Activated CD4-positive, alpha-beta T cell treated with anti-CD3 and anti-CD28 coated beads, Interleukin-2, amount 10 ng/mL, durations not matched to agents 24 days and 14 days (primary cell): ENCODE data around the gene ABCA4. TPM values are rescaled to one million over a fixed set of nuclear protein-coding genes. Genes with fewer than 3 reads are reported as not detected.
A peak's percentile ranks its signal among the peaks of the same experiment; 100 is the strongest.

ENCODE experiments used
- DNase-seq: peaks from one replicate; pipeline ENCODE4 v3.0.0; 2022
- H3K27ac Mint-ChIP-seq: one replicate; pipeline ENCODE4 v1.8.0; 2022; ENCODE audit warnings: mild to moderate bottlenecking, mixed read lengths
- H3K27me3 Mint-ChIP-seq: one replicate; pipeline ENCODE4 v1.8.0; 2022; ENCODE audit warnings: mixed read lengths
- H3K36me3 Mint-ChIP-seq: one replicate; pipeline ENCODE4 v1.8.0; 2022; ENCODE audit warnings: low read depth, mild to moderate bottlenecking, mixed read lengths
- H3K4me1 Mint-ChIP-seq: one replicate; pipeline ENCODE4 v1.8.0; 2021; ENCODE audit warnings: mixed read lengths
- H3K4me3 Mint-ChIP-seq: one replicate; pipeline ENCODE4 v1.8.0; 2022; ENCODE audit warnings: mild to moderate bottlenecking, moderate library complexity, mixed read lengths
- H3K9me3 Mint-ChIP-seq: one replicate; pipeline ENCODE4 v1.8.0; 2021; ENCODE audit warnings: mixed read lengths
- intact Hi-C: fragments of 100-400 bp; cut with micrococcal nuclease; formaldehyde crosslinking; loops from one replicate; pipeline ENCODE4 v1.15.1; 2023
- total RNA-seq: library from RNA; stranded (reverse); gene quantifications from 2 replicates; pipeline ENCODE4 v1.2.3, GENCODE V29; 2022

Gene ABCA4
- total RNA-seq, 1 donor from 2014 or later, result 0.12 TPM

DNA sequence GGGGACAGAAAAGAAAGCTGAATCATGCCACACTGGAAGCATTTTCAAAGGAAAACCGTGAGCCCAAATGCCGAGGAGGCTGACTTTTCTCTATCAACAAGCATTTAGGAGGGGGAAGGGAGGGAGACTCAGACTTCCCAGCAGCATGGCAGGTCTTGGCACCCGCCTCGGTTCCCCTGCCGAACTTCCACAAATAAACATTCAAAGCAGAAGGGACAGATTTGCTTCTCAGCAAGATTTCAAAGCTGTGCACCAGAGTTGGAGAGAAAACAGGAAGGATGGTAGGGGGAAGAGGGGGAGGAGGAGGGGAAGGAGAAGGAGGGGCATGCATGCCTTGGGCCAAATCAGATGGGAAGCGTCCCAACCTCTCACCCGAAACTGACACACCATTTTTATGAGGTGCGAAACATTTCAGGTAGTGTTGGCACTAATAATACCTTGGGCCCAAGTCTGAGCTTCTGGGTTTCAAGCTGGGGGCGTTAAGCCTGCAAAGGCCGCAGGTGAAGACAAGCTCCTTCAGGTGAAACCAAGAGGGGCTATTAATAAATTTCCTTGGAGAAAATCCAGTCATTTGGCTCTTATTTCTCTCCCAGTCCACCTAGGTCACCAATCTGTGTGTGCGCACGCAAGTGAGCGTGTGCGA, 26.4 kb downstream of the ABCA4 start:
- DNase-seq, result no peak
- Mint-ChIP-seq H3K4me1 (peaks cover 21% of the 10 kb centered on the region), H3K27me3 (peaks cover 2% of the 10 kb centered on the region), H3K27ac (no peak overlapping the region), H3K9me3 (no peaks in the 10 kb centered on the region), H3K36me3 (no peaks in the 10 kb centered on the region), H3K4me3 (no peak overlapping the region)
- intact Hi-C loops, result no loop called here

DNA sequence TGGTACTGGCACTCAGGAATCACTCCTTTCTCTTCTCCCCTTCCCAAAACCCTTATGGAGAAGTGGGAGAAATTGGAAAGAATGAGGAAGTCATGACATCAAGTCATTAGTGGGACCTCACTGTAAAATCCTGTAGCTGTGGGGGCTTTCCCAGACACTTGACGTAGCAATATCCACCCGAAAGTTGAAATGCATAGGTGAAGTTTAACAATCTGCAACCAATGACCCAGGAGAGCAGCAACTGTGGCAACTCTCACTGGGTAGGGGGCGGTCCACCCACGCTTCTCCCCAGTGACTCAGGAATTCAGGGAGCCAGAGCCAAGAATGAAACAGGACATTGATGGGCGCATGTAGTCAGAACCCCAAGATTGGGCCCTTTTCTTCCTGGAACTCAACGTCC, 27.0 kb downstream of the ABCA4 start:
- no peak for DNase-seq
- Mint-ChIP-seq H3K36me3 (no peaks in the 10 kb centered on the region), H3K4me3 (no peak overlapping the region), H3K9me3 (no peaks in the 10 kb centered on the region), H3K27me3 (peaks cover 2% of the 10 kb centered on the region), H3K27ac (no peak overlapping the region), H3K4me1 (peaks cover 21% of the 10 kb centered on the region)
- intact Hi-C loops, result no loop called here

DNA sequence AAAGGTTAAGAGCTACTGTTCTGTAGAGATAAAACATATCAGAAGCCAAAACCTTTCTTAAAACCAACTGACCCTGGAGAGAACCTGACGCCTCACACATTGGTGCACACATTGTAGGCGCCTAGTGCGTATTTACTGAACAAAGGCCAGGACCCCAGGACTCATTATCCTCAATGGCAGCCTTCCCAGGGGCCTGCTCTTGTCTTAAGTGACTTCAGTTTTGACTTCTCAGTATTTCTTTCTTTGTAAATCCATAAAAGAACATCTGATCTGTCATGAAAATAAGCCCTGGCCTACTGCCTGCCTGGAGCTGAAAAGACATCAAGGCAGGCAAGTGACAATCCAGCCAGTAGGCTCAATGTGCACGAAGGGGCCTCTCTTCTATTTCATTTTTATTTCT, 27.6 kb downstream of the ABCA4 start:
- intact Hi-C loops, result no loop called here
- H3K9me3 Mint-ChIP-seq, result no peaks in the 10 kb centered on the region
- no peaks in the 10 kb centered on the region for H3K27me3 Mint-ChIP-seq
- DNase-seq, result no peak
- no peak overlapping the region for H3K27ac Mint-ChIP-seq
- no peak overlapping the region for H3K4me3 Mint-ChIP-seq
- peaks cover 21% of the 10 kb centered on the region for H3K4me1 Mint-ChIP-seq
- no peaks in the 10 kb centered on the region for H3K36me3 Mint-ChIP-seq

DNA sequence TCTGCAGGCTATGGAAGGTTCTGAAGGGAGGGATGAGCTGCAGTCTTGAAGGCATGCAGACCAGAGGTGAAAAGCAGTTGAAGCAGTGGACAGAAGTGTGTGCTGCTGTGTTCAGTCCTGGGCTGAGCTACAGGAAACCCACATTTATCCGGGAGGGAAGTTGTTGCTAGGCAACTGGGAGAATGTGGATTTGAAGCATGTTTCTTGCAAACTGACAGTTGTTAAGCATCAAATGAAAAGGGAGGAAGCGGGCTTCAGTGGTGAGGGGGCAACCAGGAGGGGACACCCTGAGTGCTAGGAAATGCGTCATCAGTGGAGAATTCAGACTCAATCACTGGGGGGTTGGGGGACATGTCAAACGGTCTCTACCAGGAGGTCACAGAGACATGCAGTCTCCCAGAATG, 28.7 kb downstream of the ABCA4 start:
- peak overlapping the region; percentile 3 for H3K4me3 Mint-ChIP-seq
- peak; percentile 70 for DNase-seq
- peak overlapping the region; percentile 16 for H3K27ac Mint-ChIP-seq
- intact Hi-C loops, result no loop called here
- H3K36me3 Mint-ChIP-seq, result no peaks in the 10 kb centered on the region
- H3K9me3 Mint-ChIP-seq, result no peaks in the 10 kb centered on the region
- peaks cover 4% of the 10 kb centered on the region for H3K27me3 Mint-ChIP-seq
- peaks cover 21% of the 10 kb centered on the region for H3K4me1 Mint-ChIP-seq

DNA sequence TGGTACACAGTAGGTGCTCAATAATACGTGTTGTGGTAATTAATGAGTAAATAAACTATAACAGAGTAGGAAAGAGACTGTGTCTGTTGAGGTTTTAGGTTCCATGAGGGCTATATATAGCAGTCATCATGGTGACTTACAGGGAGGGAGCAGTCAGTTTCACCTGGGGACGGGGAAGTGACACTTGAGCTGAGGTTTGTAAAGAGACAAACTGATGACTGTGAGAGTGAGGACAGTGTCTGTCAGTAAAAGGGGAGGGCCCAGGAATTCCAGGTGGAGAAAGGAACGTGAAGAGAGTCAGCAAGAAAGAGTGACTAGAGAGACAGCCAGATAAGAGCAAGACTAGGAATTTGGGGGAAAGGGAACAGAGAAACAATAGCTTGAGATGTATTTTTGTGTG, 30.2 kb downstream of the ABCA4 start:
- H3K9me3 Mint-ChIP-seq, result no peaks in the 10 kb centered on the region
- DNase-seq, result no peak
- no peaks in the 10 kb centered on the region for H3K36me3 Mint-ChIP-seq
- H3K27ac Mint-ChIP-seq, result no peak overlapping the region
- peaks cover 6% of the 10 kb centered on the region for H3K27me3 Mint-ChIP-seq
- peaks cover 21% of the 10 kb centered on the region for H3K4me1 Mint-ChIP-seq
- intact Hi-C loops, result no loop called here
- H3K4me3 Mint-ChIP-seq, result no peak overlapping the region

DNA sequence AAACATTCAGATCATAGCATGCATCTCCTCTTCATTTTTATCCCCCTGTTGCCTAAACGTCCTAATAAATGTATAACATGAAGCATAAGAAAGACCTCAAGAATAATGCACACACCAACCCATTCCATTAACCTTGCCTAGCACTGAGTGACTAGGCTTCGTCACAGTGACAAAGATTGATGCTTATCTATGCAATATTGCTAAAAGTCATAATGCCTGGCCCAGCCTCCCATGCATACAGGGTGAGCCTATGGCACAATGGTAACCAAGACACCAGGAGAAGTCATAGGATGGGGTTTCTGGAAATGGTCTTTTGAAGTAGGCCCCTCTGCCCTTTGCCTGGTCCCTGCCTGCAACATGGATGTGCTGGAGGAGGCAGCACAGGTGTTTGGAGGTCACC, 33.8 kb downstream of the ABCA4 start:
- intact Hi-C loops, result no loop called here
- no peak for DNase-seq
- peaks cover 27% of the 10 kb centered on the region for H3K27me3 Mint-ChIP-seq

DNA sequence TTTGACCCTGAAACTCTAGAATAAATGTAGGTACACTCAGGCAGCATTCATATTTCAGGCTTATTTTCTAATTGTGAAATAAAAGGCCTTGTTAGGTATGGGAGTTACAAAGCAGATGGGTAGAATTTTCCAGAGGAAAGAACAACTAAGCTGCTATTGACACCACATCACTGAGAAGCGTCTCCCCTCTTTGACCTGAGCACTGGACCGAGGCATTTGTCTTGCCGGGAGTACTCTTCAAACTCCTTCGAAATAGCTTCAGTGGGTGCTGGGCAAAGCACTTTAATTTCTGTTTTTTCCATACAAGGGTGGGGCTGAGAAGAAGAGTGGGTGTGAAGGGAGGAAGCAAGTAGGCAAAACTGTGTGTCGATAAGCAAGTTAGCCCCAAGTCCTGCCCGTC, 36.4 kb downstream of the ABCA4 start:
- Mint-ChIP-seq H3K27me3 (peaks cover 30% of the 10 kb centered on the region), H3K27ac (no peak overlapping the region), H3K36me3 (no peaks in the 10 kb centered on the region), H3K9me3 (no peaks in the 10 kb centered on the region), H3K4me3 (no peak overlapping the region), H3K4me1 (no peaks in the 10 kb centered on the region)
- intact Hi-C loops, result no loop called here
- no peak for DNase-seq

More for the DNA sequence above, 33.8 kb downstream of the ABCA4 start:
- H3K36me3 Mint-ChIP-seq, result no peaks in the 10 kb centered on the region
- peaks cover 8% of the 10 kb centered on the region for H3K4me1 Mint-ChIP-seq
- no peak overlapping the region for H3K4me3 Mint-ChIP-seq
- no peak overlapping the region for H3K27ac Mint-ChIP-seq
- no peaks in the 10 kb centered on the region for H3K9me3 Mint-ChIP-seq

DNA sequence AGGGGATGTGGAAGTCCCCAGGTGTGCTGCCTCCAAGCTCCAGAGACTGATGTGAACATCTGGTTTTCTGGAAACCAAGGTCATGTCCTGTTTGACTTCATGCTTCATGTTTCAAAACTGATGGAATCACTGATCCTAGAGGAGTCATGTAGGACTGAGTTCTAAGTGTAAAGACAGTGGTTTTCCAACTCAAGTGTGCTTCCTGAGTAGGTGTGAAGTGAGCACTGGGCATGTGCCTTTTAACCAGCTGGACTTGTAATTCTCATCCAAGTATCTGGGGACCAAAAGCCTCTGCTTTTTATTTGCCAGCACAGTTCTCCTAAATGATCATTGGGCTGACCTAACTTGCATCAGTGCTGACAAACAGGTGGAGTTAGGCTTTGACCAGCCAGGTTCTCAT, 36.9 kb downstream of the ABCA4 start:
- Mint-ChIP-seq H3K27ac (no peak overlapping the region), H3K9me3 (no peaks in the 10 kb centered on the region), H3K36me3 (no peaks in the 10 kb centered on the region), H3K4me1 (no peaks in the 10 kb centered on the region), H3K4me3 (no peak overlapping the region), H3K27me3 (peaks cover 30% of the 10 kb centered on the region)
- no peak for DNase-seq
- intact Hi-C loops, result no loop called here

DNA sequence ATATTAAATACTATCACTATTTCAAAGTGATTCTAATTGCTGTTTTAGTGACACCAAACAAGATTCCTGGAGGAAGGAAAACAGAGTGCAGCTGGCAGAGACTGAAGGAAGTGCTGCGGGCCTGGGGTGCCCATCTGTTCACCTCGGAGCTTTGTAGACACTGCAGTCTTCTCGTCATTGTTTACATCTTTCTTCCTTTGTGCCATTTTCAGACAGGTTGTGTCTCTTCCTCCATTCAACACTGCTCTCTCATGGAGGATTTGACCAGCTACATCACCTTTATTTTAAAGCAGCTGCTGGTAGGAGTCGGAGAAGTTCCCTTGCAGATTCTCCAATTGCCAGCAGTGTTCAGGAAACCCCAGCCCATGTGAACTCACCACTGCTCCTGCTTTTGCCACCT, 37.3 kb downstream of the ABCA4 start:
- intact Hi-C loops, result no loop called here
- Mint-ChIP-seq H3K27ac (no peak overlapping the region), H3K36me3 (no peaks in the 10 kb centered on the region), H3K4me1 (no peaks in the 10 kb centered on the region), H3K4me3 (no peak overlapping the region), H3K9me3 (no peaks in the 10 kb centered on the region), H3K27me3 (peaks cover 30% of the 10 kb centered on the region)
- DNase-seq, result no peak

DNA sequence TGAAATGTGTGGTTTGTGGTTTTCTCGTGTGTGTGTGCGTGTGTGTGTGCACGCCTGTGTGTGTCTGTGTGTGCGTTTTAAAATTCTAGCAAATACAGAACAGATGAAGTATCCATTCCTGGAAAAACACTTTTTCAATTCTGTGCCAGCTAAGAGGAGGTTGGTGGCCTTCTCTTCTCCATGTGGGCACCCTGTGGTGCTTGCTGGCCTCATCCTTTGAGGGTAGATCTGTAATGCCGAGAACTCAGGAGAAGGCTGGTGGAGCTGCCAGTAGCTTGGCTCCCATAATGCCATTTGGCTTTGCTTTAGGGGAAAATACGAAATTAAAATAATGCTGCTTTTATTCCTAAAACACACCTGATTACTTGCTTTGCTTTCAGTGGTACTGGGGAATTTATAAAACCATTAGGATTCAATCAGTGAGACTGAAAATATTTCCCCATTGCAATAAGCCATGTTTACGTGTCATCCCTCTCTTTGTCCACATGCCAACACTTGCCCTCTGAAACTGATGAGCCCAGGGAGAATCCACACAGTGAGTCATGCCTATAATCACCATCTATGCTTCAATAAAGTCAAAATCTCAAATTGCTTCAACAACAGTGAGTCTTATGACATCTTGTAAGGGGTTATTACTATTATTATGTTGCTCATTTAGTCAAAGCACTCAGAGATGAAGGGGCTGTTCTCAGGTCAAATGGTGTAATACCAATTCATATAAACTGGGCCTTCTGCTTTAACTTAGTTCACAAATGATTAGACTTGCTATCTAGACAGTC, 39.2 kb downstream of the ABCA4 start:
- H3K4me1 Mint-ChIP-seq, result no peaks in the 10 kb centered on the region
- H3K27ac Mint-ChIP-seq, result no peak overlapping the region
- intact Hi-C loops, result no loop called here
- H3K27me3 Mint-ChIP-seq, result peaks cover 30% of the 10 kb centered on the region
- H3K9me3 Mint-ChIP-seq, result no peaks in the 10 kb centered on the region
- no peaks in the 10 kb centered on the region for H3K36me3 Mint-ChIP-seq
- DNase-seq, result no peak
- H3K4me3 Mint-ChIP-seq, result no peak overlapping the region

DNA sequence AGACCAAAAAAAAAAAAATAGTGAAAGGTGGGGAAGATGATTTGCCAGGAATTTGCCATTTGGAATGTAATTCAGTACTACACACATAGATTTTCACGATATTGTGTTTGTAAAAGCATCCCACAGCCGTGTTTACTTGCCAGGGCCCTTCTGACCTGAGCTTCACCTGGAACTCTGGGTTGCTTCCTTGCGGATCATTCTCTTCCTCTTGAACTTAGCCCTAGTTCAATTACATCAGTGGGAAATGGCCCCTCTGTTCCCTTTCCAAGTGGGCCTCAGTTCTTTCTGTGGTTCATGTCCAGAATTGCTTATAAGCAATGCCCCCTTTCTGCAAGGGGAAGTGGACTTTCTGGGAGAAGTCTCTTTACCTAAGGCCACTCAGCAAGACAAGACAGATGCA, 41.0 kb downstream of the ABCA4 start:
- intact Hi-C loops, result no loop called here
- no peaks in the 10 kb centered on the region for H3K4me1 Mint-ChIP-seq
- H3K4me3 Mint-ChIP-seq, result no peak overlapping the region
- no peak overlapping the region for H3K27ac Mint-ChIP-seq
- no peaks in the 10 kb centered on the region for H3K9me3 Mint-ChIP-seq
- no peaks in the 10 kb centered on the region for H3K36me3 Mint-ChIP-seq
- peaks cover 22% of the 10 kb centered on the region for H3K27me3 Mint-ChIP-seq
- DNase-seq, result no peak

DNA sequence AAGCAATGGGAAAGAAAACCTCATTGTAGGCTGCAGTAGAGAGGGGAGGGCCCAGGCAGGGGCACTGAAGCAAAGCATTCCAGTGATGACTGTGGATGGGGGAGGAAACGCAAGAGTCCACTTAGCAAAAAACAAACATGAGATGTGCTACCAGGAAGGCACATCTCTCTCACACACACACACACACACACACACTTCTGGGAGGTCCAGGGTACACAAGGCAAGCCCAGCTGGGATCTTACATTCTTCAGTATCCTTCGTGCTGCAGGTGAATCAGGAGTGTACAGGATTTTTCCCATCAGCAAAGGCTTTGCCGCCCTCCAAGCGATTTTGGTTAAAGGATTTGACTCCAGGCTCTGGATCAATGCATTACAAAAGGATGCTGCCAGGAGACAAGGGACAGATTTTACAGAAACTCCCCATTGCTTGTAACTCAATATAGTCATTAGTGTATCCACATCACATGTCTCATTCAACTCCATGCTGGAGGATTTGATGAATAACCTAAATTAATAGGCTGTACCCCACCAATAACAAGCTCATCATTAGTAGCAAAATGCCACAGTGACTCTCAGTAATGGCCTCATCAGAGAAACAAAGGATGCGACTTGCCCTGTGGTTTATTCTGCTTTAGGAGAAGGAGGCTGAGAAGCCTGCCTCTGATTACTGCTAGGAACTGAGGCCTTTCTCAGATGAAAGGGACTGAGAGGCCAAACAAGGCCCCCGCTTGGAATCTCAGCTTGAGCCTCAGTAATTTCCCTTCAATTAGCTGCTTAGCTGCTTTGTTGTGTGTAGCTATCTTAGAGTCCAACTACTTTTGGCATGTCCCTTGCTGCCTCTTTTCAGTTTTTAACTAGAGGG, 41.6 kb downstream of the ABCA4 start:
- H3K27ac Mint-ChIP-seq, result no peak overlapping the region

DNA sequence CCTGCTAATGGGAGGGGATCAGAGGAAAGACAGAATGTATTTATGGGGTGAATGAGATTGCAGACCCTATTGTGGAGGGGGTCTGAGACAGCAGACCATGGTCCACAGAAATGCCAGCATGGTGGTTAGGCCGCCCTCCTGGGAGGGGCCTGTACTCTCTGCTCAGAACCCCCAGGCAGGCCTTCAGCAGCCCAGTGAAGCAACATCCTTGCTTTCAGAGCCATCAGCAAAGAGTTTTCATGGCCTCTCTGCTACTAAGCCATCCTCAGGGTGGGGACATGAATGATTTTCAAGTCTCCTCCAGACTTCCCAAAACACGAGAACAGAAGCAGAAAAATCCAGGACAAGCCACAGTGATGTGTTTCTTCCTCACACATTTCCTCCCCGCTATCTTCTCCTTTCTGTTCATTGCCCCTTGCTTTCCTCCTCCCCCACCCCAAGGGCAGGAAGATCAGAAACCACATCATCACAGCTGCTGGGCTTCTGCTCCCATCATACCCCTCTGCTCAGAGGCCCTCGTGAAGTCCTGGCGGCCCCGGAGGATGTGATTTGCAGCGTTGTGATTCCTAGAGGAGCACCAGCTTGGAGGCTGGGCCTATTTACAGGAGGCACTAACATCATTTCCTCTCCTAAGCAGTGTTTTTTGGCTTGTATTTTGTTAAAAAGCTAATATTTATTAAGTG, 48.0 kb downstream of the ABCA4 start:
- no peak for DNase-seq
- Mint-ChIP-seq H3K27me3 (peaks cover 12% of the 10 kb centered on the region), H3K27ac (no peak overlapping the region), H3K36me3 (no peaks in the 10 kb centered on the region), H3K4me3 (no peak overlapping the region), H3K4me1 (peaks cover 9% of the 10 kb centered on the region), H3K9me3 (no peaks in the 10 kb centered on the region)
- intact Hi-C loops, result no loop called here

More for the DNA sequence above, 41.6 kb downstream of the ABCA4 start:
- intact Hi-C loops, result no loop called here
- Mint-ChIP-seq H3K9me3 (no peaks in the 10 kb centered on the region), H3K36me3 (no peaks in the 10 kb centered on the region), H3K4me3 (no peak overlapping the region), H3K4me1 (no peaks in the 10 kb centered on the region), H3K27me3 (peaks cover 15% of the 10 kb centered on the region)
- DNase-seq, result no peak
